Measurements from ENCODE around the gene CCDC47.
A peak's percentile ranks its signal among the peaks of the same experiment; 100 is the strongest.
"Not testable (repeated sequence)": the region's sequence is repeated elsewhere in the genome, so short reads cannot be mapped to it uniquely, and the experiment has no call there.

CCDC47 gene

DNA sequence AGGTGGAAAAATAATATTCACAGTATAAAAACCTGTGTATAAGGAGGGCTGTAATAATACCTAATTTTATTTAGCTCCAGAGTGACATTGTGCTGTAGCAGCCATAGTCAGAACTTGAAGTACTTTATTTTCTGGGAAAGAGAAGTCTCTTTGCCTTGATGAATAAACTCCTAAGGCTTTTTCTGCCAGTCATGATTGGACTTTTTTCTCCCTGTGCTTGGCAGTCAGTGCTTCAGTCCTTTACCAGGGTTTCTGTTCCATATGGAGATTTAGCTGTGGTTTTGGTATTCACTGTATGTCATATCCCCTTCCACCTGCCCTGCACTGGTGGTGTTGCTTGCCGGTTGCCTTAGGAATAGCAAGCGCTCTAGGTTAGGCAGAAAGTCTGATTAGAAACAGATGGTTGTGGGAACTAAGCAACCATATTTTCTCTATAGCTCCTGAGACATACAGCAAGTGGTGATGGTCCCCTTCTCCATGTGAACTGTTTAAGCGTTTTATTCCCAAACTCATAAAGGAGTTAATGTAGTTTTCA, 25.2 kb upstream of the CCDC47 start:
- ATAC-seq (ENCODE audit: low read depth) (no peak), DNase-seq (ENCODE audit: low spot score) (no peak)
- H3K27me3 ChIP-seq (ENCODE audit: insufficient read depth, poor library complexity, severe bottlenecking) = no peaks in the 10 kb centered on the region
- TF ChIP-seq, protein P1, sequence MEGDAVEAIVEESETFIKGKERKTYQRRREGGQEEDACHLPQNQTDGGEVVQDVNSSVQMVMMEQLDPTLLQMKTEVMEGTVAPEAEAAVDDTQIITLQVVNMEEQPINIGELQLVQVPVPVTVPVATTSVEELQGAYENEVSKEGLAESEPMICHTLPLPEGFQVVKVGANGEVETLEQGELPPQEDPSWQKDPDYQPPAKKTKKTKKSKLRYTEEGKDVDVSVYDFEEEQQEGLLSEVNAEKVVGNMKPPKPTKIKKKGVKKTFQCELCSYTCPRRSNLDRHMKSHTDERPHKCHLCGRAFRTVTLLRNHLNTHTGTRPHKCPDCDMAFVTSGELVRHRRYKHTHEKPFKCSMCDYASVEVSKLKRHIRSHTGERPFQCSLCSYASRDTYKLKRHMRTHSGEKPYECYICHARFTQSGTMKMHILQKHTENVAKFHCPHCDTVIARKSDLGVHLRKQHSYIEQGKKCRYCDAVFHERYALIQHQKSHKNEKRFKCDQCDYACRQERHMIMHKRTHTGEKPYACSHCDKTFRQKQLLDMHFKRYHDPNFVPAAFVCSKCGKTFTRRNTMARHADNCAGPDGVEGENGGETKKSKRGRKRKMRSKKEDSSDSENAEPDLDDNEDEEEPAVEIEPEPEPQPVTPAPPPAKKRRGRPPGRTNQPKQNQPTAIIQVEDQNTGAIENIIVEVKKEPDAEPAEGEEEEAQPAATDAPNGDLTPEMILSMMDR (IDR thresholded peaks at IDR 0.05; ENCODE audit: poor library complexity, severe bottlenecking) = no peak
- no peak overlapping the region for H3K4me3 ChIP-seq (ENCODE audit: severe bottlenecking)
- no peak overlapping the region for H3K27ac ChIP-seq (ENCODE audit: poor library complexity, severe bottlenecking)
- no peaks in the 10 kb centered on the region for H3K4me1 ChIP-seq (ENCODE audit: insufficient read depth, poor library complexity, severe bottlenecking)
- no peaks in the 10 kb centered on the region for H3K9me3 ChIP-seq (ENCODE audit: severe bottlenecking)
- peaks cover 100% of the 10 kb centered on the region for H3K36me3 ChIP-seq (ENCODE audit: low read depth)

DNA sequence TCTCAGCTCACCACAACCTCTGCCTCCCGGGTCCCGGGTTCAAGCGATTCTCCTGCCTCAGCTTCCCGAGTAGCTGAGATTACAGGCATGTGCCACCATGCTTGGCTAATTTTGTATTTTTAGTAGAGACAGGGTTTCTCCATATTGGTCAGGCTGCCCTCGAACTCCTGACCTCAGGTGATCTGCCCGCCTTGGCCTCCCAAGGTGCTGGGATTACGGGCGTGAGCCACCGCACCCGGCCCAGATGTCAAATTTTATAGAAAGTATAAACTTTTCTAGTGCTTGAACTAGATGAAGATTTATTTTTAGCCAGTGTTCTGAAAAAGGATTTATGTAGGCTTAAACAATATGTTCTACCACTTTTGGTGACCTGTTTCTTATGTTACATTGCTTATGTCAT, 23.0 kb upstream of the CCDC47 start:
- ATAC-seq (ENCODE audit: low read depth); H3K27me3 ChIP-seq (ENCODE audit: insufficient read depth, poor library complexity, severe bottlenecking); H3K4me3 ChIP-seq (ENCODE audit: severe bottlenecking); H3K9me3 ChIP-seq (ENCODE audit: severe bottlenecking); DNase-seq (ENCODE audit: low spot score); H3K27ac ChIP-seq (ENCODE audit: poor library complexity, severe bottlenecking): not testable (repeated sequence)
- H3K36me3 ChIP-seq (ENCODE audit: low read depth) = peaks cover 100% of the 10 kb centered on the region
- H3K4me1 ChIP-seq (ENCODE audit: insufficient read depth, poor library complexity, severe bottlenecking) = peaks cover 13% of the 10 kb centered on the region

DNA sequence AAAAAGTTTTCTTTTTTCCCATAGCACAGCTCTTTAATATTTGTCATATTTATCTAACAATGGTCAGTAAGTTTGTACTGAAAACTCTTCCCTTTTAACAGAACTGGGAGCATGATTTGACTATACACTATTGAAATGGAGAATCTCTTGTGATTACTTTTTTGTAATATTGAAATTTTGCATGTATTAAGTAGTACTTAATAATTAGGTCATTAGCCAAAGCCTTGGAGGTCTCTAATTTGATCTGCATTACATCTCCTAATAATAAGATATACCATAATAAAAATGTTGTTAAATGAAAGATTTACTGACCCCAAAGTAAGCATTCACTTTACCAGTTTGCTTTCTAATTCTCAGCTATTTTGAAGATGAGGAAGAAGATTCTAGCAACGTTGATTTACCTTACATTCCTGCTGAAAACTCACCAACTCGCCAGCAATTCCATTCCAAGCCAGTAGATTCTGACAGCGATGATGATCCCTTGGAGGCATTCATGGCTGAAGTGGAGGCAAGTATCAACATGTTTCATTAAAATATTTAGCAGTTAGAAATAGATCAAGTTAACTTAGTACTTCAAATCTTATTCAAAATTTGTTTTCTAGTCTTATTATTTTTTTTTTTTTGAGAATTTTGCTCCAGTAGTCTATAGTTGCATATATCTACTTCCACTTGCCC, 18.8 kb upstream of the CCDC47 start:
- no peaks in the 10 kb centered on the region for H3K27me3 ChIP-seq (ENCODE audit: insufficient read depth, poor library complexity, severe bottlenecking)
- H3K4me1 ChIP-seq (ENCODE audit: insufficient read depth, poor library complexity, severe bottlenecking) = peaks cover 19% of the 10 kb centered on the region
- H3K36me3 ChIP-seq (ENCODE audit: low read depth) = peaks cover 97% of the 10 kb centered on the region
- ATAC-seq (ENCODE audit: low read depth) = peak; percentile 46; the same call in 1 of the 3 replicates
- TF ChIP-seq, protein P1 (IDR thresholded peaks at IDR 0.05; ENCODE audit: poor library complexity, severe bottlenecking) = no peak
- no peak overlapping the region for H3K4me3 ChIP-seq (ENCODE audit: severe bottlenecking)
- DNase-seq (ENCODE audit: low spot score) = no peak
- no peaks in the 10 kb centered on the region for H3K9me3 ChIP-seq (ENCODE audit: severe bottlenecking)
- peak overlapping the region; percentile 23 for H3K27ac ChIP-seq (ENCODE audit: poor library complexity, severe bottlenecking)

DNA sequence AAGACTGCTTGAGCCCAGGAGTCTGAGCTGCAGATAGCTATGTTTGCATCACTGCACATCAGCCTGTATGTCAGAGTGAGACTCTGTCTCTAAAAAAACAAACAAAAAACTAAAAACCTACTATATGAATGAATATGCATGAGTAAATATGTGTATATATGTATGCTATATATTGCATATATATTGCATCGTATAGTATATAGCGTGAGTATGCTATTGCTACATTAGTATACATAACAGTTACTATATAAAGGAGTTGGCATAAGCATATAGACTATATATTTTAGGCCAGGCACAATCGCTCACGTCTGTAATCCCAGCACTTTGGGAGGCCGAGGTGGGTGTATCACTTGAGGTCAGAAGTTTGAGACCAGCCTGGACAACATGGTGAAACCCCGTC, 16.7 kb upstream of the CCDC47 start:
- ATAC-seq (ENCODE audit: low read depth) = no peak
- Histone ChIP-seq H3K36me3 (ENCODE audit: low read depth) (peaks cover 93% of the 10 kb centered on the region), H3K9me3 (ENCODE audit: severe bottlenecking) (no peaks in the 10 kb centered on the region), H3K4me1 (ENCODE audit: insufficient read depth, poor library complexity, severe bottlenecking) (peaks cover 40% of the 10 kb centered on the region), H3K27ac (ENCODE audit: poor library complexity, severe bottlenecking) (no peak overlapping the region), H3K27me3 (ENCODE audit: insufficient read depth, poor library complexity, severe bottlenecking) (no peaks in the 10 kb centered on the region), H3K4me3 (ENCODE audit: severe bottlenecking) (no peak overlapping the region)
- DNase-seq (ENCODE audit: low spot score) = no peak
- TF ChIP-seq, protein P1 (IDR thresholded peaks at IDR 0.05; ENCODE audit: poor library complexity, severe bottlenecking) = no peak

DNA sequence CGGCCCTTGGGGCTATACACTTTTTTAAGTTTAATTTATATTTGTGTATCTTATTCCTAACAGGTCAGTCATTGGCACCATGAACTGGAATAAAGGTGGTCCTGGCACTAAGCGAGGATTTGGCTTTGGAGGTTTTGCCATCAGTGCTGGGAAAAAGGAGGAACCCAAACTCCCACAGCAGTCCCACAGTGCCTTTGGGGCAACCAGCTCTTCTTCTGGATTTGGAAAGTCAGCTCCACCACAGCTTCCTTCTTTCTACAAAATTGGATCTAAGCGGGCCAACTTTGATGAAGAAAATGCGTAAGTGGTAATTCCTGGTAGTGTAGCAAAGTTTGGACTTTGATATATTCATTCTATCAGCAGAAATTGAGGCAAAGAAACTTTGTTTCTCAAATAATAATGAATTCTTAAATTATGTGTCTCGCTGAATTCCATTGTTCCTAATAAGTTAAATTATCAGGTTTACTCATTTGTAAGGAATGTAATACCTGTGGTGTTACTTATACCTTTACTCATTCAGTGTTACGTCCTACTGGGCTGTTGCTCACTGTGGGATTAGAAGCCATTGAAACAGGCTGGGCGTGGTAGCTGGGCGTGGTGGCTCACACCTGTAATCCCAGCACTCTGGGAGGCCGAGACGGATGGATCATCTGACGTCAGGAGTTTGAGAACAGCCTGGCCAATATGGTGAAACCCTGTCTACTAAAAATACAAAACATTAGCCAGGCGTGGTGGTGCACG, 13.7 kb upstream of the CCDC47 start:
- Histone ChIP-seq H3K27me3 (ENCODE audit: insufficient read depth, poor library complexity, severe bottlenecking) (no peaks in the 10 kb centered on the region), H3K4me3 (ENCODE audit: severe bottlenecking) (no peak overlapping the region), H3K9me3 (ENCODE audit: severe bottlenecking) (no peaks in the 10 kb centered on the region), H3K4me1 (ENCODE audit: insufficient read depth, poor library complexity, severe bottlenecking) (peaks cover 51% of the 10 kb centered on the region), H3K36me3 (ENCODE audit: low read depth) (peaks cover 91% of the 10 kb centered on the region), H3K27ac (ENCODE audit: poor library complexity, severe bottlenecking) (peak overlapping the region; percentile 81)
- TF ChIP-seq, protein P1 (IDR thresholded peaks at IDR 0.05; ENCODE audit: poor library complexity, severe bottlenecking) = no peak
- DNase-seq (ENCODE audit: low spot score) = peak; percentile 84
- peak; percentile 91 for ATAC-seq (ENCODE audit: low read depth)
